Activated naive CD4-positive, alpha-beta T cell treated with Interleukin-2 at 50 U/mL for 16 hours (primary cell): ENCODE results near the gene TMEM254.
A peak's percentile ranks its signal among the peaks of the same experiment; 100 is the strongest.
"Not testable (repeated sequence)": the region's sequence is repeated elsewhere in the genome, so short reads cannot be mapped to it uniquely, and the experiment has no call there.

ENCODE experiments used
- DNase-seq: peaks from one replicate; pipeline ENCODE4 v3.0.0-alpha.2; 2020

TMEM254 gene

GRCh38 chr10:80078448-80079311 is at the start of gene TMEM254:
Gene TMEM254, plus strand, starts transcription at chr10:80078665. Its CDS starts 35 bp downstream, at chr10:80078700.
- DNase-seq, result peak; percentile 89

- DNase-seq, result not testable (repeated sequence)
Observed at GRCh38 chr10:80029205-80029604, 49.3 kb upstream of the TMEM254 start.

- not testable (repeated sequence) for DNase-seq
Observed at GRCh38 chr10:80029865-80030264, 48.6 kb upstream of the TMEM254 start.

GRCh38 chr10:80032503-80032902 is 46.0 kb upstream of the TMEM254 start:
- DNase-seq, result no peak

- not testable (repeated sequence) for DNase-seq
Observed at GRCh38 chr10:80034766-80035165, 43.7 kb upstream of the TMEM254 start.

GRCh38 chr10:80035430-80035829 is 43.0 kb upstream of the TMEM254 start:
- DNase-seq, result not testable (repeated sequence)

GRCh38 chr10:80036921-80037500 is 41.5 kb upstream of the TMEM254 start:
- not testable (repeated sequence) for DNase-seq

- DNase-seq, result not testable (repeated sequence)
Observed at GRCh38 chr10:80038226-80038625, 40.2 kb upstream of the TMEM254 start.

GRCh38 chr10:80041162-80041561 is 37.3 kb upstream of the TMEM254 start:
- no peak for DNase-seq

- not testable (repeated sequence) for DNase-seq
Observed at GRCh38 chr10:80044935-80045334, 33.5 kb upstream of the TMEM254 start.

- peak; percentile 72 for DNase-seq
Observed at GRCh38 chr10:80046629-80047441, 31.6 kb upstream of the TMEM254 start.

GRCh38 chr10:80050752-80051151 is 27.7 kb upstream of the TMEM254 start:
- DNase-seq, result no peak

GRCh38 chr10:80051993-80052392 is 26.5 kb upstream of the TMEM254 start:
- no peak for DNase-seq

- DNase-seq, result no peak
Observed at GRCh38 chr10:80055760-80056159, 22.7 kb upstream of the TMEM254 start.

GRCh38 chr10:80057171-80057570 is 21.3 kb upstream of the TMEM254 start:
- DNase-seq, result no peak

- no peak for DNase-seq
Observed at GRCh38 chr10:80064120-80064886, 14.2 kb upstream of the TMEM254 start.

- DNase-seq, result no peak
Observed at GRCh38 chr10:80066809-80067208, 11.7 kb upstream of the TMEM254 start.

GRCh38 chr10:80067821-80068220 is 10.6 kb upstream of the TMEM254 start:
- DNase-seq, result not testable (repeated sequence)

GRCh38 chr10:80068270-80068669 is 10.2 kb upstream of the TMEM254 start:
- DNase-seq, result no peak

GRCh38 chr10:80070057-80070456 is 8.4 kb upstream of the TMEM254 start:
- no peak for DNase-seq

- DNase-seq, result no peak
Observed at GRCh38 chr10:80072584-80072983, 5.9 kb upstream of the TMEM254 start.

GRCh38 chr10:80075781-80076180 is 2.7 kb upstream of the TMEM254 start:
- DNase-seq, result peak; percentile 12
